SK-N-MC (cell line): Measurements from ENCODE around the gene PRTG.
"Not testable (repeated sequence)": the region's sequence is repeated elsewhere in the genome, so short reads cannot be mapped to it uniquely, and the experiment has no call there.

Source experiments
- DNase-seq: peaks from one replicate; pipeline ENCODE4 v3.0.0-alpha.2; 2011; ENCODE audit warnings: low read depth, low spot score
- H3K27ac ChIP-seq: fragments of 200-600 bp; sonication (generic); 2 replicates; pipeline ENCODE4 v1.5.1; 2016; ENCODE audit warnings: mixed run types
- H3K36me3 ChIP-seq: fragments of 200-600 bp; sonication (generic); 2 replicates; pipeline ENCODE4 v1.6.1; 2017; ENCODE audit warnings: antibody characterized with exemption, low read length, mixed read lengths; ENCODE audit not compliant: insufficient read depth
- H3K4me3 ChIP-seq: fragments of 200-600 bp; sonication (generic); 2 replicates; pipeline ENCODE4 v1.5.1; 2016
- H3K9ac ChIP-seq: fragments of 200-600 bp; sonication (generic); 2 replicates; pipeline ENCODE4 v1.8.0; 2017; ENCODE audit warnings: mixed run types, mixed read lengths; ENCODE audit not compliant: insufficient read length
- H3K9me3 ChIP-seq: fragments of 200-600 bp; sonication (generic); 2 replicates; pipeline ENCODE4 v1.6.1; 2017; ENCODE audit warnings: low read depth, mild to moderate bottlenecking, antibody characterized with exemption, low read length, moderate library complexity, mixed read lengths
- EZH2 ChIP-seq: fragments of 200-600 bp; sonication (generic); IDR thresholded peaks from one replicate; pipeline ENCODE4 v1.6.1; 2017; ENCODE audit warnings: antibody characterized with exemption
- FOXP2 ChIP-seq: optimal IDR thresholded peaks from 2 replicates; pipeline ENCODE3; 2011; ENCODE audit warnings: mild to moderate bottlenecking, moderate library complexity; ENCODE audit not compliant: insufficient read depth; ENCODE audit errors: extremely low read length, control extremely low read depth
- POLR2AphosphoS5 ChIP-seq: IDR thresholded peaks from 2 replicates; pipeline ENCODE4 v1.6.1; 2012; ENCODE audit warnings: mild to moderate bottlenecking, low read depth, low read length, borderline replicate concordance

PRTG gene

DNA sequence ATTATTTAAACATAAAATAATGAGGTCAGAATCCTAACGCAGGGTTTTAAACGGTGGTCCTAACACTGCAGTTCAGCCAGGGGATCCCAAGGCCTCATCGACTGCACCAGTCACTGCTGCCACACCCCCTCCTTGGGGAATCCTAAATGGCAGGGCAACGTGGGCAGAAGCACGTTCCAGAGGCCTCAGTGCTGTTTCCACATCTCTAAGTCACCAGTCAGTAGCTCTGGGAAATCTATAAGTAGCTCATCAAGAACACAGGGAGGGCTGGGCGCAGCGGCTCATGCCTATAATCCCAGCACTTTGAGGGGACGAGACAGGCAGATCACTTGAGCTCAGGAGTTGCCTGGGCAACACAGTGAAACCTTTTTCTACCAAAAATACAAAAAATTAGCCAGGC is 47.5 kb downstream of the PRTG start:
- Histone ChIP-seq H3K4me3 (no peak overlapping the region), H3K36me3 (no peaks in the 10 kb centered on the region), H3K9me3 (no peaks in the 10 kb centered on the region), H3K27ac (no peak overlapping the region), H3K9ac (no peak overlapping the region)
- TF ChIP-seq FOXP2: no peak
- TF ChIP-seq POLR2AphosphoS5: no peak
- no peak for DNase-seq

DNA sequence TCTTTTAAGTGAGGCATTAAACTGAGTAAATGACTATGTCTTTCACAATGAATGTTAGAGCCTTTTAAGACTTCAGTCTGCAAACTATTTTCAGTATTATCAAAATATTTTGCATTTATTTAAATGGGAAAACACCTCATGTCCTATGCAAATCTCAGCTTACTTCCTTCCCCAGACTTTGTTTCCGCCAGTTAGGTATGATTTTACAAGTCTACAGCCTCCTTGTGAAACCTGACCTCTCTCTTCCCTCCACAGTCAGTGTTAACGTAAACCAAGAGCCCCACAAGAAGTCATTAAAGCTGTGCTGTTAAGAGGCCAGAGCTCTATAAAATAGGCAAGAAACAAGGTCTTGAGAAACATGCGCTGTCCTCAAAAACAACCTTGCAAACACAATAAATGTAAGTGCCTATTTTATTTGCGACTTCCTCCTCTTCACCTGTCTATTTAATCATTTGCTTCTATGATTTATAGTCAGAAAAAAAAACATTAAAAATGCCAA is 48.3 kb downstream of the PRTG start:
- no peak overlapping the region for H3K27ac ChIP-seq
- TF ChIP-seq FOXP2 (no peak), EZH2 (no peak), POLR2AphosphoS5 (no peak)
- H3K9me3 ChIP-seq: no peaks in the 10 kb centered on the region
- no peak overlapping the region for H3K9ac ChIP-seq
- no peak overlapping the region for H3K4me3 ChIP-seq
- H3K36me3 ChIP-seq: no peaks in the 10 kb centered on the region
- DNase-seq: no peak

DNA sequence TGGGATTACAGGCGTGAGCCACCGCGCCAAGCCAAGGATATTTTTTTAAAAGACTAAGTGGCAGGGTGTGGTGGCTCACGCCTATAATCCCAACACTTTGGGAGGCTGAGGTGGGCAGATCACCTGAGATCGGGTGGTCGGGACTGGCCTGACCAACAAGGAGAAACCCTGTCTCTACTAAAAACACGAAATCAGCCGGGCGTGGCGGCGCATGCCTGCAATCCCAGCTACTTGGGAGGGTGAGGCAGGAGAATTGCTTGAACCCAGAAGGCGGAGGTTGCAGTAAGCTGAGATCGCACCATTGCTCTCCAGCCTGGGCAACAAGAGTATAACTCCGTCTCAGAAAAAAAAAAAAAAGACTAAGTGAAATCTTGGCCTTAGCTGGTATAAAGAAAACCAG is 49.8 kb downstream of the PRTG start:
- not testable (repeated sequence) for H3K9me3 ChIP-seq, DNase-seq, H3K27ac ChIP-seq, H3K9ac ChIP-seq, H3K36me3 ChIP-seq, H3K4me3 ChIP-seq

DNA sequence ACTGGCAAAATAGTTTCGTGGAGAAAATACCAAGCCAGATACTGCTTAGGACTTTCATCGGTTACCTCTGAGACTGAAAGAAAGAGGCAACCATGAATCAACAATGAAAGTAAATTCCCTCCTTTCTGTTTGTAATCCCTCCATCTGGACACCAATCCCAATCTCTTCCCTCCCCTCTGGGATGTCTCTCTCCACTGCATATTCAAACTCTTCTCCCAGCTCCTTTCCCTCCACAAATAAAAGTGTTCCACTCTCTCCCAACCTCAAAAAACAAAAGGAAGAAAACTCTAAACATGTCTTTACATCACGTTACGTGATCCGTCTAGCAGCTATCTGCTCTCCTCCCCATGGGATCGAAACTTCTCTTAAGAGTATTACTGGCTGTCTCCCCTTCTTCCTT is 55.2 kb downstream of the PRTG start:
- DNase-seq: no peak
- TF ChIP-seq EZH2: no peak
- no peak for TF ChIP-seq FOXP2
- no peak for TF ChIP-seq POLR2AphosphoS5
- Histone ChIP-seq H3K4me3 (no peak overlapping the region), H3K9ac (no peak overlapping the region), H3K36me3 (no peaks in the 10 kb centered on the region), H3K27ac (no peak overlapping the region), H3K9me3 (no peaks in the 10 kb centered on the region)

DNA sequence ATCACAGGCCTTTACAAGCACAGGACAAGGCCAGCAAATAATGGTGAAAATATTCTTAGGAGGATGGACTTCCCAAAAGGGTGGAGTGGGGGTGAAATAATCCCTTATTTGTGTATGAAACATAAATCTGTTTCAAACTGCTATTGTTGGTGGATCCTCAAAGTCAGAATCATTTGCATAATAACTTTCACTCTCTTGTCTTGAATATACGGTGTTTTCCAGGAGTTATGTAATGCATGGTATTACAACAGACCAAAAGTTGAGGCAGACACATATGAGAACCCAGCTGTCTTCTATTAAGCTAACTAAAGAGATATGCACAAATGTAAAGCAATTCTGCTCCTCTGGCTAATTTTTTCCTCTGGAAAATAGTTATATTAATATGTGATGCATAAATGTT is 57.7 kb downstream of the PRTG start:
- Histone ChIP-seq H3K36me3 (no peaks in the 10 kb centered on the region), H3K9me3 (no peaks in the 10 kb centered on the region), H3K27ac (no peak overlapping the region), H3K4me3 (no peak overlapping the region), H3K9ac (no peak overlapping the region)
- no peak for TF ChIP-seq FOXP2
- TF ChIP-seq EZH2: no peak
- TF ChIP-seq POLR2AphosphoS5: no peak
- DNase-seq: peak; percentile 55

DNA sequence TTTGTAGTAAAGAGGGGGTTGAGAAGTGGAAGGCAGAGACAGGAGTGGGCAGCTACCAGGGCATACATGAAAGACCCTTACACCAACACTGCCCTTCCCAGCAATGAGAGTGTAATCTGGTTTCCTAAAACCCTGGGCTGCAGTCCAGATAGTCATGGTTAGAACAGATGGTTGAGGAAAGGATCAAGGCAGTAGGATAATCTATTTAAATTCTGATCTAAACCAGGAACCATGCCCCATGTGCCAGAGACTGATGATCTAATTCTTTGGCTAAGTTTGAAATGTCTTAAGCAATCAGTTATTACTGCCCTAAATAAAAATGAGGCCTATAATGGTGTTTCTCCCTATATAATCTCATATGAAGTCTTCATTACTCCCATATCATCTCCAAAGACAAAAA is 59.6 kb downstream of the PRTG start:
- DNase-seq: no peak
- Histone ChIP-seq H3K9me3 (no peaks in the 10 kb centered on the region), H3K27ac (no peak overlapping the region), H3K36me3 (no peaks in the 10 kb centered on the region), H3K9ac (no peak overlapping the region), H3K4me3 (no peak overlapping the region)
- TF ChIP-seq POLR2AphosphoS5 (no peak), EZH2 (no peak), FOXP2 (no peak)

DNA sequence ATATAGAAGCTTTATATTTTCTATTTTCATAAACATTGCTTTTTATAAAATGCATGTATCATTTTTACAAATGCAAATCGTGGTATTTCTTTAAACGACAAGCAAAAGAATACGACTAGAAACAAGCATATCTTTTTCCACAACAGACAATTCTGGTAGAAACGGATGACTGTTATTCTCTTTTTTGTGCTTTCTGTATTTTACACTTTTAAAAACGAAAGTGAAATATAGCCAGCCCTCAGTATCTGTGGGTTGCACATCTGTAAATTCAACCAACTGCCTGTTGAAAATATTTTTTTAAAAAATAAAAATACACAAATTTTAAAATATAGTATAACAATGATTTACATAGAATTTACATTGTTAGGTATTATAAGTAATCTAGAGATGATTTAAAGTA is 61.3 kb downstream of the PRTG start:
- Histone ChIP-seq H3K27ac (no peak overlapping the region), H3K9me3 (no peaks in the 10 kb centered on the region), H3K9ac (no peak overlapping the region), H3K4me3 (no peak overlapping the region), H3K36me3 (no peaks in the 10 kb centered on the region)
- no peak for DNase-seq
- TF ChIP-seq EZH2: no peak
- no peak for TF ChIP-seq FOXP2
- no peak for TF ChIP-seq POLR2AphosphoS5

DNA sequence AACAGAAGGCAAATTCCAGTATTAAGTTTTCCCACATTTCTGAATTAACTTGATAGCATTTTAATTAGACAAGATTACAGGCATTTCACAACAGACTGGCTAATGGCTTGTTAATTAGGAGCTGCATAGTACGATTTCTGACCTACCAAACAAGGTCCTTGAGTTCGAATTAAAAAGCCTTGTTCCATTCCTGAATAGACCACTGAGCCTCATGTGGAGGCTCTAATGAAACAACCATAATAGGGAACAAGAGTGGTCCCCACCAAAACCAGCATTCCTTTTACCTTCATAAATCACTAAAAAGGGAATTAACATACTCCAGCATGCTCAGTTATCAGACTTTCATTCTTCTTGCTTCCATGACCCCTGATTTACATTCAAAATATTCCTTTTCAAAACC is 66.4 kb downstream of the PRTG start:
- TF ChIP-seq FOXP2 (no peak), EZH2 (no peak), POLR2AphosphoS5 (no peak)
- no peak overlapping the region for H3K4me3 ChIP-seq
- no peaks in the 10 kb centered on the region for H3K9me3 ChIP-seq
- no peak overlapping the region for H3K27ac ChIP-seq
- no peak for DNase-seq
- no peak overlapping the region for H3K9ac ChIP-seq
- no peaks in the 10 kb centered on the region for H3K36me3 ChIP-seq

DNA sequence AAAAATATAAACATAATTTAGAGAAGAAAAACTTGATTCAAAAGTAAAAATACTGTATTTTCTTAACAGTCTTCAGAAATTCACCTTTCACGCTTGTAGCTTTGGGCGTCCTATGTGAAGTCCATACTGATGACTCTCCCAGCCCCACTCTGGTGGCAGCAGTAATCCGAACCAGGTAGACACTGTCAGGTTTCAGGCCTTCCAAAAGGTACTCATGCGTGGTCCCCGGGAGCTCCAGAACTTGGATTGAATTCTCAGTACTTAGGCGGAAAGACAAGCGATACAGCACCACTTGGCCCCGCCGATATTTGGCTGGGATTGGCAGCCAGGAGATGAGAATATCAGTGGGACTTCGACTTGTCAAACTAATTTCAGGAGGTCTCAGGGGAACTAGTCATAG is 69.7 kb downstream of the PRTG start:
- TF ChIP-seq POLR2AphosphoS5: no peak
- no peak for TF ChIP-seq EZH2
- no peak for TF ChIP-seq FOXP2
- DNase-seq: no peak
- H3K36me3 ChIP-seq: no peaks in the 10 kb centered on the region
- no peak overlapping the region for H3K9ac ChIP-seq
- no peak overlapping the region for H3K27ac ChIP-seq
- H3K4me3 ChIP-seq: no peak overlapping the region
- no peaks in the 10 kb centered on the region for H3K9me3 ChIP-seq
